AG04450 (cell line): Measurements from ENCODE around the gene MT1HL1. TPM values are rescaled to one million over a fixed set of nuclear protein-coding genes. Genes with fewer than 3 reads are reported as not detected.

Experiments
- CTCF ChIA-PET: fragments of 300-600, 350-600 bp; formaldehyde crosslinking; extraction: SDS; loops from one replicate; lab custom pipeline; 2022; ENCODE audit warnings: antibody characterized with exemption, inconsistent platforms; lab: Charles Lee
- POLR2A ChIA-PET: fragments of 350-600 bp; formaldehyde crosslinking; extraction: SDS; loops from one replicate; lab custom pipeline; 2021; ENCODE audit warnings: antibody characterized with exemption, inconsistent platforms; lab: Yijun Ruan, JAX
- DNase-seq: peaks from one replicate; pipeline ENCODE4 v3.0.0-alpha.2; 2011; ENCODE audit warnings: low read depth, low spot score
- H3K27ac ChIP-seq: one replicate; pipeline ENCODE4 v1.5.1; 2012; ENCODE audit warnings: low read depth, low read length, control low read depth
- H3K27me3 ChIP-seq: one replicate; pipeline ENCODE4 v1.6.0; 2012; ENCODE audit warnings: low read length; ENCODE audit not compliant: control insufficient read depth, insufficient read depth
- H3K4me3 ChIP-seq: 2 replicates; pipeline ENCODE4 v1.5.1; 2011; ENCODE audit warnings: mild to moderate bottlenecking, low read depth, low read length, control low read depth
- H3K9me3 ChIP-seq: 2 replicates; pipeline ENCODE4 v1.5.1; 2012; ENCODE audit warnings: low read length; ENCODE audit not compliant: control insufficient read depth, insufficient read depth
- CTCF ChIP-seq: IDR thresholded peaks from 2 replicates; pipeline ENCODE4 v1.5.1; 2011; ENCODE audit warnings: low read depth, low read length, control low read depth, inconsistent platforms
- polyA plus RNA-seq: library from polyadenylated mRNA; depleted of rRNA; stranded (reverse); fragments of >200 nt; gene quantifications from 2 replicates; pipeline ENCODE4 v1.2.3, GENCODE V29; 2011

The MT1HL1 gene
- polyA plus RNA-seq, 1 experiment, result not detected

- Histone ChIP-seq H3K27me3 (peaks cover 12% of the 10 kb centered on the region), H3K27ac (no peak overlapping the region), H3K4me3 (no peak overlapping the region), H3K9me3 (no peaks in the 10 kb centered on the region; the same call in 1 of the 2 replicates)
- TF ChIP-seq CTCF, result no peak
- DNase-seq, result no peak
- CTCF ChIA-PET, result no interaction called here
- POLR2A ChIA-PET, result no interaction called here
These were observed 39.8 kb upstream of the MT1HL1 start for GRCh38 chr1:237043846-237044636.

GRCh38 chr1:237042892-237043576 is 38.8 kb upstream of the MT1HL1 start:
- Histone ChIP-seq H3K27ac (no peak overlapping the region), H3K27me3 (peaks cover 12% of the 10 kb centered on the region), H3K9me3 (no peaks in the 10 kb centered on the region; the same call in 1 of the 2 replicates), H3K4me3 (no peak overlapping the region)
- POLR2A ChIA-PET, result no interaction called here
- no peak for TF ChIP-seq CTCF
- CTCF ChIA-PET, result no interaction called here
- DNase-seq, result no peak

- DNase-seq, result no peak
- ChIA-PET CTCF (no interaction called here), POLR2A (no interaction called here)
- H3K9me3 ChIP-seq, result no peaks in the 10 kb centered on the region; the same call in 1 of the 2 replicates
- H3K27ac ChIP-seq, result no peak overlapping the region
- no peak overlapping the region for H3K4me3 ChIP-seq
- peaks cover 12% of the 10 kb centered on the region for H3K27me3 ChIP-seq
- no peak for TF ChIP-seq CTCF
These were observed 38.3 kb upstream of the MT1HL1 start for GRCh38 chr1:237042526-237042891.

- Histone ChIP-seq H3K27me3 (peaks cover 12% of the 10 kb centered on the region), H3K27ac (no peak within 1 kb of the TSS), H3K4me3 (no peak within 1 kb of the TSS), H3K9me3 (no peaks in the 10 kb centered on the region; the same call in 1 of the 2 replicates)
- ChIA-PET CTCF (no interaction called here), POLR2A (no interaction called here)
- DNase-seq, result no peak
- no peak for TF ChIP-seq CTCF
These were observed 37.7 kb upstream of the MT1HL1 start, which contains the start of gene RYR2 for GRCh38 chr1:237041795-237042525. TSS of gene RYR2 (plus strand) at chr1:237042184. CDS start at chr1:237042522, 338 bp downstream.
